Skin epidermis (tissue), 12 donors: ENCODE measurements around the gene SEC16B.

Source experiments
- H3K27ac ChIP-seq, 21 experiments: fragments of 200-600 bp; sonication (generic) in 11 of 21; one replicate each; pipeline ENCODE4 v1.5.0; 2020; ENCODE audit warnings: mild to moderate bottlenecking in 3 of 21, inconsistent platforms in 2 of 21, moderate library complexity in 2 of 21
- H3K4me3 ChIP-seq, 7 experiments: fragments of 200-600 bp; sonication (generic) in 2 of 7; one replicate each; pipeline ENCODE4 v1.5.0; 2020; ENCODE audit warnings: inconsistent platforms in 2 of 7, mild to moderate bottlenecking in 2 of 7, moderate library complexity in 1 of 7

The SEC16B gene

GRCh38 chr1:177945943-177946650 lies 23.8 kb downstream of the SEC16B start:
- Histone ChIP-seq H3K27ac (no peak overlapping the region), H3K4me3 (no peak overlapping the region)

- no peak overlapping the region for H3K4me3 ChIP-seq
- H3K27ac ChIP-seq: no peak overlapping the region
These were observed 25.6 kb downstream of the SEC16B start for GRCh38 chr1:177944016-177944949.

- Histone ChIP-seq H3K27ac (no peak overlapping the region), H3K4me3 (no peak overlapping the region)
These were observed 27.9 kb downstream of the SEC16B start for GRCh38 chr1:177941976-177942375.

GRCh38 chr1:177940682-177941081 lies 29.2 kb downstream of the SEC16B start:
- H3K27ac ChIP-seq: no peak overlapping the region
- no peak overlapping the region for H3K4me3 ChIP-seq

- no peak overlapping the region for H3K4me3 ChIP-seq
- no peak overlapping the region for H3K27ac ChIP-seq
These were observed 31.9 kb downstream of the SEC16B start for GRCh38 chr1:177937931-177938330.

GRCh38 chr1:177937174-177937770 lies 32.6 kb downstream of the SEC16B start:
- H3K4me3 ChIP-seq: no peak overlapping the region
- no peak overlapping the region for H3K27ac ChIP-seq

- H3K27ac ChIP-seq: no peak overlapping the region
- no peak overlapping the region for H3K4me3 ChIP-seq
These were observed 34.0 kb downstream of the SEC16B start for GRCh38 chr1:177935638-177936415.

GRCh38 chr1:177934927-177935326 lies 34.9 kb downstream of the SEC16B start:
- no peak overlapping the region for H3K4me3 ChIP-seq
- no peak overlapping the region for H3K27ac ChIP-seq

GRCh38 chr1:177934461-177934860 lies 35.4 kb downstream of the SEC16B start:
- Histone ChIP-seq H3K27ac (no peak overlapping the region), H3K4me3 (no peak overlapping the region)

GRCh38 chr1:177933881-177934280 lies 36.0 kb downstream of the SEC16B start:
- no peak overlapping the region for H3K4me3 ChIP-seq
- no peak overlapping the region for H3K27ac ChIP-seq

GRCh38 chr1:177932123-177932522 lies 37.7 kb downstream of the SEC16B start:
- H3K4me3 ChIP-seq: no peak overlapping the region
- no peak overlapping the region for H3K27ac ChIP-seq

GRCh38 chr1:177928952-177929351 lies 40.9 kb downstream of the SEC16B start:
- Histone ChIP-seq H3K4me3 (no peak overlapping the region), H3K27ac (no peak overlapping the region)

- H3K27ac ChIP-seq: no peak overlapping the region
These were observed 41.7 kb downstream of the SEC16B start for GRCh38 chr1:177928194-177928593.

GRCh38 chr1:177927021-177927596 lies 42.7 kb downstream of the SEC16B start:
- Histone ChIP-seq H3K4me3 (no peak overlapping the region), H3K27ac (no peak overlapping the region)

More at GRCh38 chr1:177928194-177928593, 41.7 kb downstream of the SEC16B start:
- H3K4me3 ChIP-seq: no peak overlapping the region

GRCh38 chr1:177926201-177926600 lies 43.7 kb downstream of the SEC16B start:
- no peak overlapping the region for H3K4me3 ChIP-seq
- H3K27ac ChIP-seq: no peak overlapping the region

GRCh38 chr1:177925006-177925405 lies 44.9 kb downstream of the SEC16B start:
- H3K27ac ChIP-seq: no peak overlapping the region
- no peak overlapping the region for H3K4me3 ChIP-seq

- H3K27ac ChIP-seq: no peak overlapping the region
- H3K4me3 ChIP-seq: no peak overlapping the region
These were observed 46.4 kb downstream of the SEC16B start for GRCh38 chr1:177923441-177923840.

GRCh38 chr1:177922209-177922608 lies 47.6 kb downstream of the SEC16B start:
- Histone ChIP-seq H3K27ac (no peak overlapping the region), H3K4me3 (no peak overlapping the region)

GRCh38 chr1:177921590-177921989 lies 48.3 kb downstream of the SEC16B start:
- no peak overlapping the region for H3K4me3 ChIP-seq

More at GRCh38 chr1:177921590-177921989, 48.3 kb downstream of the SEC16B start:
- no peak overlapping the region for H3K27ac ChIP-seq
